AG09309 (cell line): Measurements from ENCODE around the gene DENND1A.
"Not testable (repeated sequence)": the region's sequence is repeated elsewhere in the genome, so short reads cannot be mapped to it uniquely, and the experiment has no call there.

Experiments
- DNase-seq: peaks from one replicate; pipeline ENCODE4 v3.0.0-alpha.2; 2010; ENCODE audit warnings: low read depth
- H3K4me3 ChIP-seq: 2 replicates; pipeline ENCODE4 v1.5.1; 2011; ENCODE audit warnings: mild to moderate bottlenecking, low read depth, low read length, moderate library complexity; ENCODE audit not compliant: control insufficient read depth
- TF ChIP-seq, protein P1 (sequence below): IDR thresholded peaks from 2 replicates; pipeline ENCODE4 v1.5.1; 2011; ENCODE audit warnings: mild to moderate bottlenecking, low read depth, low read length, inconsistent platforms; ENCODE audit not compliant: insufficient read depth, control insufficient read depth; ENCODE audit errors: missing control alignments

The DENND1A gene

DNA sequence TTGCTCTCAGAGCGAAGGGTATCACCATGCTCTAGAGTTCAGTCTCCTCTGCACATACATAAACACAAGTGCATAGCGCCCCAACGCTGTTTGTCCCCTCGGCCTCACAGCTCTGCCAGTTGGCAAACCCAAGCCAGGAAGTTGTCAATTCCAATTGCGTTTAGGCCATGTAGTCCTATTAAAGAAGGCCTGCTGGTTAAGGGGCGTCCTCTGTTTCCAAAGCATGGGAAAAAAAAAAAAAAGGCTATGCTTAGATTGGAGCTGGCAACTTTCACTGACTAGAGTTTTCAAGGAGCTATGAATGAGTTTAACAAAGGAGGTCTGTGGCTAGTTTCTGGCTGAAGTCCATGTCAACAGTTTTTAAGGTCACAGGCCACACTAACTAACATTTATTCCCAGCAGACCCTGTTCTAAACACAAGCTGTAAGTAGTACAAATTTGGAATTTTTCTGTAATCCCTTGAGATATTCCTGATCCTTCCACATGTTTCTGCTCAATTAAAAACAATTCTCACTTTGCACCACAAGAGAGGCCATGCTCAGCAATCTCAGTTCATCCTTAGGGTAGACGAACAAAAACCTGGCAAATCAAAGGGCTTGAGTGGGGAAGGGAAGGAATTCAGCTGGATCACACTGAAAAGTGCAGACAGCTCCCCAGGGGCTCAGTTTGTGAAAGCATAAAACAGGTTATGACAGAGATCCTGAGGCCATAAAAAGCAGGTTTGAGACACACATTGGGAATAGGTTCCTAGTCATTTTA, 187.7 kb downstream of the DENND1A start:
- TF ChIP-seq, protein P1, sequence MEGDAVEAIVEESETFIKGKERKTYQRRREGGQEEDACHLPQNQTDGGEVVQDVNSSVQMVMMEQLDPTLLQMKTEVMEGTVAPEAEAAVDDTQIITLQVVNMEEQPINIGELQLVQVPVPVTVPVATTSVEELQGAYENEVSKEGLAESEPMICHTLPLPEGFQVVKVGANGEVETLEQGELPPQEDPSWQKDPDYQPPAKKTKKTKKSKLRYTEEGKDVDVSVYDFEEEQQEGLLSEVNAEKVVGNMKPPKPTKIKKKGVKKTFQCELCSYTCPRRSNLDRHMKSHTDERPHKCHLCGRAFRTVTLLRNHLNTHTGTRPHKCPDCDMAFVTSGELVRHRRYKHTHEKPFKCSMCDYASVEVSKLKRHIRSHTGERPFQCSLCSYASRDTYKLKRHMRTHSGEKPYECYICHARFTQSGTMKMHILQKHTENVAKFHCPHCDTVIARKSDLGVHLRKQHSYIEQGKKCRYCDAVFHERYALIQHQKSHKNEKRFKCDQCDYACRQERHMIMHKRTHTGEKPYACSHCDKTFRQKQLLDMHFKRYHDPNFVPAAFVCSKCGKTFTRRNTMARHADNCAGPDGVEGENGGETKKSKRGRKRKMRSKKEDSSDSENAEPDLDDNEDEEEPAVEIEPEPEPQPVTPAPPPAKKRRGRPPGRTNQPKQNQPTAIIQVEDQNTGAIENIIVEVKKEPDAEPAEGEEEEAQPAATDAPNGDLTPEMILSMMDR, result no peak
- no peak for DNase-seq

DNA sequence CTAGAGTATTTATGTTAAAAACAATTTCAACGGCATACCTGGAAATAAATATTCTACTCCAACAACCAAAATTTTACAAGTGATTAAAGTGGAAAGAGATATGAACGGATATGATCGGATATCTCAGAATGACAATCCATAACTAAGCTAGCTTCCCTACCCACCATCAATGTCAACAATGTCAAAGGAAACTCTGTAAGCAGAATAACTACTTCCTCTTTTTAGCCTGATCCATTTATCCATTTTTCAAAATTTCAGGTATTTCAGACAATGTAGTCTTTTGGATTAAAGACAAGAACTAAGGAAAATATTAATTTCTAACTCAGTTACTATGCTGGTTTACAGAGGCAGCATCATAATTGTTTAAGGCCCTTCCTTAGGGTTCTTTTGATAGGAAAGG, 188.7 kb downstream of the DENND1A start:
- no peak overlapping the region for H3K4me3 ChIP-seq
- TF ChIP-seq, protein P1, result no peak
- DNase-seq, result no peak

More for the DNA sequence above, 187.7 kb downstream of the DENND1A start:
- no peak overlapping the region for H3K4me3 ChIP-seq

DNA sequence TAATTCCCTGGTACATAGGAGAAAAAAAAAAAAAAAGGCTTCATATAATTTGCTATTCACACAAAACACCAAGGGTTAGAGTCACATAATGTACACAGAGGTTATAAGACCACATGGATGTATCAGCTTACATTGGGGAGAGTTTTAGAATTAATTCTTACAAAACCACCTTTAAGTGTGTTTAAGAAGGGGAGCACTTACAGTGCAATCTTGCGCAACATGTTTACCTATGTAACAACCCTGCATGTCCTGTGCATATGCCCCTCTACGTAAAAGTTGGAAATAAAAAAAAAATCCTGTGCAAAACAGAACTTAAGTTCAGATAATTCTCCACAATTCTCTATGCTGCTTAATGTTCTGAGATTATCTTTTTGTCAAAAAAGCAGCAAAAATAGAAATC, 190.0 kb downstream of the DENND1A start:
- no peak overlapping the region for H3K4me3 ChIP-seq
- TF ChIP-seq, protein P1, result no peak
- no peak for DNase-seq

DNA sequence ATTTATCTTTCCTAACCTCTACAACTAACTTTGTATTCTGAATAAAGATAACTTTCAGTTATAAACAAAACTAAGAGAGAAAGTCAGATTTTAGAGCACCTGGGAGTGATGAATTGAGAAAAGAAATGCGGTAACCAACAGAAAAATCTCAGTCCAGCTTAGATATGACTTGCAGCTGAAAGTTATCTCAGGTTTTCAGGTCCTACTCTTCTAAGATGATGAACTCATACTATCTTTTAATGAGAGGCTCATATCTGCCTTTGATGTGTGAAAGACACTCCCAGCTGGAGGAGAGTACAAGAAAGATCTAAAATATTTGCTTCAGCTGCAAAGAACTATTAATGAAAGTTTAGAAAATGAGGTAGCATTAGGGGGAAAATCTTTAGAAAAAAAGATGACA, 190.5 kb downstream of the DENND1A start:
- no peak for DNase-seq
- H3K4me3 ChIP-seq, result no peak overlapping the region
- TF ChIP-seq, protein P1, result no peak

DNA sequence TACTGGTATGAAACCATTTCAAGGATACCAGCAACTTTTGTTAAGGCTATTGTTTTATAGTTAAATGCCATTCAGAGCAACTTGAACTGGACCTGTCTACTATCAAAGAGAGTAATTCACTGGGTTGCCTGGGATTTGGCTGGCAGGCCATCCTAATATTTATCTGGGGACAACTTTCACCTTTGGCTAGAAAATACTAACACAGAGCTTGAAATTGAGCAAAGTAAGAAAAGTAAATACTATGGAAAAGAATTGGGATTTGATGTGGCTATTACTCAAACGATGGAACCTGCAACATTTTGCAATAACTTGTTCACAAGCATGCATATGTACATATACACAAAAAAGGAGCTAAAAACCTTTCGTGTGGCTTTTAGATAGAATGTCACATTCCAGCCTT, 191.3 kb downstream of the DENND1A start:
- TF ChIP-seq, protein P1, result no peak
- H3K4me3 ChIP-seq, result no peak overlapping the region
- no peak for DNase-seq

DNA sequence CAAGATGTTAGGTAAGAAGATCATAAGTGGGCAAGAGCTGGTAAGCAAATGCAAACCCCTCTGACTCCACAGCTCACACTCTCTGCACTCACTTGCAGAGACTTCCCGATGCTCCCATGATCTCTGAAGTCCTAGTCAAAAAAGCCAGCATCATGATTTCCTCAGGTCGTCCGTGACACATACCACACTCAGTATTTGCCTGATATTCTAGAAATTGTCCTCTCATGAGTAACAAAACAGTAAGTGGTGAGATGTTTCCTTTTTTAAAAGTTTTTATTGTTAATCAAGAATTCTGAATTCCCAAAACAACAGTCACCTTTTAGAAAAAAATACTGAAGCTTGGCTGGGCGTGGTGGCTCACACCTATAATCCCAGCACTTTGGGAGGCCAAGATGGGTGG, 194.6 kb downstream of the DENND1A start:
- TF ChIP-seq, protein P1, result no peak
- no peak overlapping the region for H3K4me3 ChIP-seq
- no peak for DNase-seq

DNA sequence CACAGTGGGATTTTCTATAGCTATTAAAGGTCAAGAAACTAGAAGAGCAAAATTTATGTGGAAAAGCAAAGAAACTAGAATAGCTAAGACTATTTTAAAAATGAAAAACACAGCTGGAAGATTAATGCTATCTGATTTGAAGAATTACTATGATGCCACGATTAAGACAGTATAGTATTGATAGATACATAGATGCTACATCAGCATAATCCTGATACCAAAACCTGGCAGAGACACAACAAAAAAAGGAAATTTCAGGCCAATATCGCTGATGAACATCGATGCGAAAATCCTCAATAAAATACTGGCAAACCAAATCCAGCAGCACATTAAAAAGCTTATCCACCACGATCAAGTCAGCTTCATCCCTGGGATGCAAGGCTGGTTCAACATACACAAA, 201.4 kb downstream of the DENND1A start:
- not testable (repeated sequence) for DNase-seq, H3K4me3 ChIP-seq
